HG03064 (cell line): ENCODE measurements around the gene LMAN1L.

Experiments
- ATAC-seq: cut with Tn5 transposase; IDR thresholded peaks from one replicate; pipeline ENCODE4 v1.9.1; 2021; ENCODE audit warnings: low read depth; ENCODE audit not compliant: unreplicated experiment

The LMAN1L gene

GRCh38 chr15:74812533-74812932, at the start of gene LMAN1L:
LMAN1L (plus strand) TSS chr15:74812835; CDS start chr15:74812855, 20 bp downstream.
- no peak for ATAC-seq

GRCh38 chr15:74763416-74763815, 49.2 kb upstream of the LMAN1L start:
- no peak for ATAC-seq

GRCh38 chr15:74767167-74768098, 45.2 kb upstream of the LMAN1L start:
- ATAC-seq, result no peak

- ATAC-seq, result no peak
Observed at GRCh38 chr15:74768099-74768770, 44.4 kb upstream of the LMAN1L start.

- no peak for ATAC-seq
Observed at GRCh38 chr15:74768771-74769342, 43.8 kb upstream of the LMAN1L start.

DNA sequence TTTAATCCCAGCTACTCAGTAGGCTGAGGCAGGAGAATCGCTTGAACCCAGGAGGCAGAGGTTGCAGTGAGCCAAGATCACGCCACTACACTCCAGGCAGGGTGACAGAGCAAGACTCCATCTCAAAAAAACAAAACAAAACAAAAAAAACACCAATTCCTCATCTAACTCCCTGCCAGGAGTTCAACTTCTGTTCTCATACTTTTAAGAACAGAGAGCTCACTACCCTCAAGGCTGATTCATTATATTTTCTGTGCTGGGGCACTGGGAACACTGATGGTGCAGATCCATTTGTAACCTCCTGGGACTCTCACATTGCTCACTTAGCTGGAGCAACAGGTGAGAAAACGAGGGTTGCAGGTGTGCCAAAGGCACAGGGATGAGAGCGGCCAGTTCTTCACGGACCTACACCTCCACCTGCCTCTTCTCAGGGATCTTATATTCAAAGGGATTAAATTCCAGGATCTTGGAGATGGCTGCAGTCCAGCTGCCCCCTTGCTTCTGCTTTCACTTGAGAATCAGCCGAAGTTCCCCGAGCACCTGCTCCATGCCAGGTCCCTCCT, 43.1 kb upstream of the LMAN1L start:
- no peak for ATAC-seq

- ATAC-seq, result no peak
Observed at GRCh38 chr15:74770211-74770903, 42.3 kb upstream of the LMAN1L start.

GRCh38 chr15:74773329-74773728, 39.3 kb upstream of the LMAN1L start:
- ATAC-seq, result no peak

GRCh38 chr15:74773731-74774252, 38.8 kb upstream of the LMAN1L start:
- ATAC-seq, result no peak

DNA sequence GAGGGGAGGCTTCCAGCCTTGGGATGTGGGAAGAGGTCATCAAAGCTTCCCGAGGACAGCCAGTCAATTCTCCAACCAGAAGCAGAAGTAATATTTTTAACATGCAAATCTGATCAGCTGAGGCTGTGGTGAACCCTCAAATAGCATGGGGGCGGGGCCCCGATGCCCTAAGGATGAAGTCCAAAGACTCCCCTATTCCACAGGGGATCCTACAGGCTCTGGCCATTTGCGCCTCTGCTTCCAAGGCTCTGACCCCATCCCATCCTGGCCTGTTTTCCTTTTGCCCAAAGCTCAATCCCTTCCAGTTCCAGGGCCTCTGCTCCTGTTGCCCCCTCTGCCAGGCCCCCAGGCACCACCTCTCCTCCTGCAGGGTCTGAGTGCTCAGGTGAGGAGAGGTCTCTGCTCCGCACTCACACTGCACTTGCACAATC, 37.5 kb upstream of the LMAN1L start:
- ATAC-seq, result no peak

DNA sequence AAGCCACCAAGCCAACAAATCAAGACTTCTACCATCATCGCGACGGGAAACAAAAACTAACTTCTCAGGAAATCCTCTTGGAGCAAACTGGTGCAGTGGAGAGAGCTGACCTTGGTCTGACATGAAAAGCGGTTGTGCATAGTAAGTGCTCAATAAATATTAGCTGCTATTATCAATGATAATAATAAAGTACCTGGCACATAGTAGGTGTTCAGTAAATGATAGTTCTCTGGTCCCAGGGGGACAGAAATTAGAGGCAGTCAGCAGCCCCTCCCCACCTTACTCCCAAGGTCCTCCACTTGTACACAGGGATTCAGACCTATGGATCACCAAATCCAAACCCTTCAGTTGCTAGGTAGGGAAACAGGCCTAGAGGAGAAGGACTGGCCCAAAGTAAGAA, 36.7 kb upstream of the LMAN1L start:
- no peak for ATAC-seq

- ATAC-seq, result peak; percentile 34
Observed at GRCh38 chr15:74776821-74777768, 35.5 kb upstream of the LMAN1L start.

GRCh38 chr15:74777769-74778598, 34.7 kb upstream of the LMAN1L start:
- ATAC-seq, result no peak

- no peak for ATAC-seq
Observed at GRCh38 chr15:74778599-74778970, 34.0 kb upstream of the LMAN1L start.

GRCh38 chr15:74779162-74779648, 33.4 kb upstream of the LMAN1L start:
- no peak for ATAC-seq

DNA sequence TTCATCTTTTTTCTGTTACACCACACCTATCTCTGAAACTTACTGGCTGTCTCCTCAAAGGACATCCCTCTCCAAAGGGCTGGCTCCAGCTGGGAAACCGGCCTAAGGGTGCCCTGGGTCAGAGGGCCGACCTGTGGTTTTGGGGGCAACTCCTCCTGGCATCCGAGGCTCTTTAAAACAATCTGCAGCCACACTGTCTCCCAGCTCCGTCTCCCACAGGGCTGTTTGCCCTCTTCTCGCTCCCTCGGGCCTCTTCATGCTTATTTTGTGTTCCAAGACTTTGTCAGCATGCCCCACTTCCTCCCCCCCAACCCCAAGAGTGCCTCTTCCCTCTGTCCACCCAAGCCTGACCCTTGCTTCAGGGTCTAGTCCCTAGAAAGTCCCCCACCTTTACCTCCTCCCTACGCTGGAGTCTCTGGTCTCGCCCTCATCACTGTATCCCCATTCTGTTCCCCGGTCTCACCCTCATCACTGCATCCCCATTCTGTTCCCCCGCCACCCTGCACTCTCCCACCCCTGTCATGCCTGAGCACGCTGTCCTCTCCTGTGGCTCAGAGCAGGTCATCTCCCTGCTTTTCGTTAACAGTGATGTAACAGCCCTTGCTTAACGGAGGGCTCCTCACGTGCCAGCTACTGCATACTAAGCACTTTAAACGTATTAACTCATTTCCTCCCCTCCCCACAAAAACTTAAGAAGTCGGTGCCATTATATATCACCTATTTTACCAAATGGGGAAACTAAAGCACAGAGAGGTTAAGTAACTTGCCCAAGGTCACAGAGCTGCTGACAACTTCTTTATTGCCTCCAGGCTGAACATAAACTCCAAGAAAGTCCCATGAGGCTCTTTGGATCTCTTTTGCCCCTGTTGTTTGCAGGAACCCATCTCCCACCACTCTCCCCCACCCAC, 31.9 kb upstream of the LMAN1L start:
- no peak for ATAC-seq
